Osteocyte (in vitro differentiated cells): ENCODE data around the gene MLH1. TPM values are rescaled to one million over a fixed set of nuclear protein-coding genes. Genes with fewer than 3 reads are reported as not detected.
"Not testable (repeated sequence)": the region's sequence is repeated elsewhere in the genome, so short reads cannot be mapped to it uniquely, and the experiment has no call there.

Experiments used
- DNase-seq: peaks from one replicate; pipeline ENCODE4 v3.0.0; 2021; ENCODE audit warnings: mixed read lengths; ENCODE audit not compliant: unreplicated experiment; ENCODE audit errors: extremely low spot score
- H3K27ac Mint-ChIP-seq: one replicate; pipeline ENCODE4 v1.8.0; 2021; ENCODE audit warnings: mild to moderate bottlenecking, mixed read lengths; ENCODE audit not compliant: unreplicated experiment
- H3K27me3 Mint-ChIP-seq: one replicate; pipeline ENCODE4 v1.8.0; 2021; ENCODE audit warnings: mixed read lengths; ENCODE audit not compliant: unreplicated experiment
- H3K36me3 Mint-ChIP-seq: one replicate; pipeline ENCODE4 v1.8.0; 2021; ENCODE audit warnings: mixed read lengths; ENCODE audit not compliant: unreplicated experiment
- H3K4me1 Mint-ChIP-seq: one replicate; pipeline ENCODE4 v1.8.0; 2021; ENCODE audit warnings: mixed read lengths; ENCODE audit not compliant: unreplicated experiment
- H3K4me3 Mint-ChIP-seq: one replicate; pipeline ENCODE4 v1.8.0; 2021; ENCODE audit warnings: mild to moderate bottlenecking, moderate library complexity, mixed read lengths; ENCODE audit not compliant: unreplicated experiment
- H3K9me3 Mint-ChIP-seq: one replicate; pipeline ENCODE4 v1.8.0; 2021; ENCODE audit warnings: mixed read lengths; ENCODE audit not compliant: unreplicated experiment
- total RNA-seq: library from RNA; stranded (reverse); gene quantifications from 2 replicates; pipeline ENCODE4 v1.2.1, GENCODE V29; 2021
- TF ChIP-seq, protein P1 (sequence below): fragments of 200-600 bp; sonication (generic); IDR thresholded peaks from 2 replicates; pipeline ENCODE4 v1.5.0; 2021; ENCODE audit warnings: antibody characterized with exemption, mild to moderate bottlenecking, moderate library complexity

The MLH1 gene
- total RNA-seq, 1 donor from 2014 or later: 31.2 TPM

DNA sequence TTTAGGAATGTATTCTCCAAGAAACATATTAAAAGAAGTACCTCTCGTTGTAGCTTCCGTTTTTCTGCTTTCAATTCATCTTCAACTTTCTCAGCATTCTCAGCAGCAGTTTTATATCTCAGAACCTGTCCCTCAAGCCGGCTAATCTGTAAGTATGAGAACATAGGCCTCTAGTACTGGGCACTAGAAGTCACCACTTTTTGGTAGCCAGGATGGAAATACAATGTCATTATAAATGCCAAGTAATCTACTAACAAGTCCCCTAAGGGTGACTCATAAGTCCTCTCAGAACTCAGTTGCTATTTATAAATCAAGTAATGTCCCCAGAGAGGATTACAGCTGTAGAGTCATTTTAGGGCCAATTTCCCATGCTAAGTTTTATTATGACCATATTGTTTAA, 61.1 kb downstream of the MLH1 start:
- Mint-ChIP-seq H3K4me1 (peaks cover 20% of the 10 kb centered on the region), H3K9me3 (no peaks in the 10 kb centered on the region), H3K4me3 (no peak overlapping the region), H3K27me3 (no peaks in the 10 kb centered on the region), H3K27ac (peak overlapping the region; percentile 76), H3K36me3 (peaks cover 43% of the 10 kb centered on the region)
- no peak for DNase-seq
- TF ChIP-seq, protein P1, sequence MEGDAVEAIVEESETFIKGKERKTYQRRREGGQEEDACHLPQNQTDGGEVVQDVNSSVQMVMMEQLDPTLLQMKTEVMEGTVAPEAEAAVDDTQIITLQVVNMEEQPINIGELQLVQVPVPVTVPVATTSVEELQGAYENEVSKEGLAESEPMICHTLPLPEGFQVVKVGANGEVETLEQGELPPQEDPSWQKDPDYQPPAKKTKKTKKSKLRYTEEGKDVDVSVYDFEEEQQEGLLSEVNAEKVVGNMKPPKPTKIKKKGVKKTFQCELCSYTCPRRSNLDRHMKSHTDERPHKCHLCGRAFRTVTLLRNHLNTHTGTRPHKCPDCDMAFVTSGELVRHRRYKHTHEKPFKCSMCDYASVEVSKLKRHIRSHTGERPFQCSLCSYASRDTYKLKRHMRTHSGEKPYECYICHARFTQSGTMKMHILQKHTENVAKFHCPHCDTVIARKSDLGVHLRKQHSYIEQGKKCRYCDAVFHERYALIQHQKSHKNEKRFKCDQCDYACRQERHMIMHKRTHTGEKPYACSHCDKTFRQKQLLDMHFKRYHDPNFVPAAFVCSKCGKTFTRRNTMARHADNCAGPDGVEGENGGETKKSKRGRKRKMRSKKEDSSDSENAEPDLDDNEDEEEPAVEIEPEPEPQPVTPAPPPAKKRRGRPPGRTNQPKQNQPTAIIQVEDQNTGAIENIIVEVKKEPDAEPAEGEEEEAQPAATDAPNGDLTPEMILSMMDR: no peak

GRCh38 chr3:37055077-37055476, 61.8 kb downstream of the MLH1 start:
- H3K27me3 Mint-ChIP-seq, DNase-seq, H3K9me3 Mint-ChIP-seq, H3K4me3 Mint-ChIP-seq: not testable (repeated sequence)
- H3K4me1 Mint-ChIP-seq: peaks cover 20% of the 10 kb centered on the region
- H3K27ac Mint-ChIP-seq: peak overlapping the region; percentile 76
- H3K36me3 Mint-ChIP-seq: peaks cover 38% of the 10 kb centered on the region

GRCh38 chr3:37056826-37057225, 63.5 kb downstream of the MLH1 start:
- no peaks in the 10 kb centered on the region for H3K9me3 Mint-ChIP-seq
- H3K27me3 Mint-ChIP-seq: no peaks in the 10 kb centered on the region
- H3K27ac Mint-ChIP-seq: no peak overlapping the region
- peaks cover 39% of the 10 kb centered on the region for H3K36me3 Mint-ChIP-seq
- DNase-seq: no peak
- H3K4me3 Mint-ChIP-seq: no peak overlapping the region
- H3K4me1 Mint-ChIP-seq: peaks cover 20% of the 10 kb centered on the region
- TF ChIP-seq, protein P1: no peak

DNA sequence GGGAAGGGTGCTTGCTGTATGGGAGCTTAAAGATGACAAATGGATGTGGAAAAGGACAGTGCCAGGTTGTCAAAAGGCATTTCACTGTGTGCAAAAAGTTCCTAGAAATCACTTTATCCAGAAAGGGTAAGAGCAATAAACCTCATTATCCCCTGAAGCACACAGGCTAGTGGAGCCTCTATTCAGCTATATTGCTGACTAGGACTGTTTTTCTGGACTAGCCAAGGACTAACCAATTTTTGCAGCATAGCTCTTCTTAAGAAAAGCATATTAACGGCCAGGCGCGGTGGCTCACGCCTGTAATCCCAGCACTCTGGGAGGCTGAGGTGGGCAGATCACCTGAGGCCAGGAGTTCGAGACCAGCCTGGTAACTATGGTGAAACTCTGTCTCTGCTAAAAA, 64.8 kb downstream of the MLH1 start:
- TF ChIP-seq, protein P1: no peak
- Mint-ChIP-seq H3K4me1 (peaks cover 20% of the 10 kb centered on the region), H3K36me3 (peaks cover 46% of the 10 kb centered on the region), H3K27ac (no peak overlapping the region), H3K9me3 (no peaks in the 10 kb centered on the region), H3K27me3 (no peaks in the 10 kb centered on the region), H3K4me3 (no peak overlapping the region)
- DNase-seq: no peak

GRCh38 chr3:37064747-37065146, 71.4 kb downstream of the MLH1 start:
- Mint-ChIP-seq H3K27me3 (no peaks in the 10 kb centered on the region), H3K9me3 (no peaks in the 10 kb centered on the region), H3K36me3 (peaks cover 54% of the 10 kb centered on the region), H3K4me3 (no peak overlapping the region), H3K4me1 (no peaks in the 10 kb centered on the region), H3K27ac (no peak overlapping the region)
- no peak for DNase-seq
- TF ChIP-seq, protein P1: no peak

DNA sequence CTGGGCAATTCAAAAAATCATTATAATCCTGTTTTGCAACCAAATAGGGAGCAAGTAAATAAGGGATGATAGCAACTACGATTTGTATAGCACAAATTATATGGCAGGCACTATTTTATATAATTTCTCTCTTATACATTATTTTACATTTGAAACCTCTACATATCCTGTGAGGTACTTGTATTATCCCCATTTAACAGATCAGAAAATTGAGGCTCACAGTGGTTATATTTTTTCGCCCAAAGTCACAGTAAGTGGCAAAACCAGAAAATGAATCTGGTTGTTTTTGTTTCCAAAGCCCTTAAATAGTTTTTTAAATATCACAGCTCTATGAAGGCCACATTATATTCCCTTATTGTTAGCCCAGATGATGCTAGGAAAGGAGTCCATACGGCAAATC, 74.3 kb downstream of the MLH1 start:
- H3K4me1 Mint-ChIP-seq: peaks cover 5% of the 10 kb centered on the region
- no peak overlapping the region for H3K4me3 Mint-ChIP-seq
- H3K27ac Mint-ChIP-seq: no peak overlapping the region
- no peak for DNase-seq
- no peaks in the 10 kb centered on the region for H3K27me3 Mint-ChIP-seq
- TF ChIP-seq, protein P1: no peak
- no peaks in the 10 kb centered on the region for H3K9me3 Mint-ChIP-seq
- peaks cover 43% of the 10 kb centered on the region for H3K36me3 Mint-ChIP-seq
